Psoas muscle (tissue), 8 donors: Measurements from ENCODE around the gene ALG12. TPM values are rescaled to one million over a fixed set of nuclear protein-coding genes. Genes with fewer than 3 reads are reported as not detected.

Experiments used
- ATAC-seq, 4 donors: fragments of 200-7000 bp; cut with Tn5 transposase; one replicate each; pipeline ENCODE4 v1.9.1; 2020; ENCODE audit warnings: moderate library complexity in 3 of 4, mild to moderate bottlenecking in 2 of 4
- DNase-seq, 2 donors: peaks; one replicate each; pipeline ENCODE4 v3.0.0-alpha.2; 2020
- H3K27ac ChIP-seq: fragments of 200-600 bp; one replicate; pipeline ENCODE4 v1.8.0; 2022
- H3K27me3 ChIP-seq, 3 donors: fragments of 200-600 bp in 1 of 3; one replicate each; pipeline versions ENCODE4 v1.6.1 to v1.8.0; 2013 to 2022; ENCODE audit warnings: low read length in 2 of 3, mild to moderate bottlenecking in 2 of 3, moderate library complexity in 1 of 3; ENCODE audit not compliant: insufficient read depth in 3 of 3
- H3K36me3 ChIP-seq, 2 donors: fragments of 200-600 bp in 1 of 2; one replicate each; pipeline versions ENCODE4 v1.6.1 to v1.8.0; 2013 to 2022; ENCODE audit warnings: low read depth in 1 of 2, mild to moderate bottlenecking in 1 of 2, moderate library complexity in 1 of 2; ENCODE audit not compliant: insufficient read depth in 1 of 2
- H3K4me1 ChIP-seq: fragments of 200-600 bp; one replicate; pipeline ENCODE4 v1.8.0; 2022
- H3K4me3 ChIP-seq: fragments of 200-600 bp; one replicate; pipeline ENCODE4 v1.8.0; 2022; ENCODE audit warnings: mild to moderate bottlenecking
- H3K9me3 ChIP-seq: fragments of 200-600 bp; one replicate; pipeline ENCODE4 v1.8.0; 2022
- WGBS, 3 donors: extraction: QIAGEN DNeasy Blood & Tissue Kit; methylation state at CpG; one replicate each; pipeline versions ENCODE4 v1.1.6 to v1.1.7; 2013; 5-methylcytosine and 5-hydroxymethylcytosine counted together
- intact Hi-C, 2 donors: fragments of 100-400 bp; cut with DNase I; formaldehyde crosslinking; loops; one replicate each; pipeline versions ENCODE4 v1.11.0 to v1.14.2; 2022
- polyA plus RNA-seq, 3 donors: library from polyadenylated mRNA; stranded (reverse); fragments of 200-250 nt; gene quantifications; one replicate each; pipeline ENCODE4 v1.2.3, GENCODE V29; 2013
- total RNA-seq, 4 donors: library from RNA; stranded (reverse); fragmentation: NEBNext Ultra II Directional in 2 of 4; extraction: Animal tissue kit (Norgen Biotek cat#: 25700) in 2 of 4; gene quantifications; one replicate each; pipeline versions ENCODE4 v1.2.1 to v1.2.4, GENCODE V29; 2021 to 2023
- TF ChIP-seq, protein P1 (sequence below): fragments of 200-600 bp; IDR thresholded peaks from one replicate; pipeline ENCODE4 v1.8.0; 2022; ENCODE audit warnings: antibody characterized with exemption
- donor health status: healthy with polysubstance abuse.
- donor health status: DM: no; HTN: no; CAD: no; lungs with moderate emphysema.
- donor health status: Bipolar disorder and iron deficiency.
- donor health status: healthy.
- donor health status: DM: yes; HTN: yes; CAD: no.
- donor health status: DM: no; HTN: no; CAD: no.
- donor health status: DM: no; HTN: no; CAD: no.
- donor health status: DM: yes; HTN: yes; CAD: no.

The ALG12 gene
- total and polyA plus RNA-seq, 7 donors, result 6.5 to 11.0 (median 8.2) TPM

DNA sequence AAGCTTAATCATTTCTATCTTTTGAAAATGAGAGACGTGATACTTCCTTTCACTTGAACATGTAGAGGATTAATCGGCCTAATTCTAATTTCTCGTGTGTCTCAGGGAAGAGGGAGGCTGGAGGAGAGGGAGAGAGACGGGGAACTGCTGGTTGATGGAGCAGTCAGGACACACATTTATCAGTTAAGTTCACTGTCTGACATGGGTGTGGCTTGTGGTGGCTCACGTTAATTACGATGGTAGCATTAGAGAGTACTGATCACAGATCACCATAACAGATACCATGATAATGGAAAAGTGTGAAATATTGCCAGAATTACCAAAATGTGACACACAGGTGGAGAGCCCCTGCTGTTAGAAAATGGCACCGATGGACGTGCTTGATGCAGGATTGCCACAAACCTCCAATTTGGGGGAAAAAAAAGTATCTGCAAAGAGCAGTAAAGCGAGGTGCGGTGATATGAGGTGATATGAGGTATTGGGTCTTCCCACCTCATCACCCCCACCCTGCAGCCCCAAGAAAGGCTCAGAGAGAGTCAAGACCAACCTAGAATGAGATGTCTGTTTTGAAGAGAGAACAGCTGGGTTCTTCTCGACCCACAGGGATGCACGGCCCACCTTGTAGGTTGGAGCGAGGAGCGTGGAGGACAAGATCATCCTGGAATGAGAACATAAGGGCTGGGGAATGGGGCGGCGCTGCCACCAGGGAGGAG lies 44.9 kb downstream of the ALG12 start:
- no peaks in the 10 kb centered on the region for H3K4me1 ChIP-seq
- DNase-seq (no peak), ATAC-seq (no peak)
- H3K27ac ChIP-seq, result no peak overlapping the region
- no peaks in the 10 kb centered on the region for H3K27me3 ChIP-seq
- WGBS, 3 donors, result 86 to 88% (median 87%) methylated on average over 16 of the region's 16 CpGs
- intact Hi-C loops, result no loop called here
- no peak overlapping the region for H3K4me3 ChIP-seq
- H3K36me3 ChIP-seq, result no peaks in the 10 kb centered on the region
- TF ChIP-seq, protein P1, sequence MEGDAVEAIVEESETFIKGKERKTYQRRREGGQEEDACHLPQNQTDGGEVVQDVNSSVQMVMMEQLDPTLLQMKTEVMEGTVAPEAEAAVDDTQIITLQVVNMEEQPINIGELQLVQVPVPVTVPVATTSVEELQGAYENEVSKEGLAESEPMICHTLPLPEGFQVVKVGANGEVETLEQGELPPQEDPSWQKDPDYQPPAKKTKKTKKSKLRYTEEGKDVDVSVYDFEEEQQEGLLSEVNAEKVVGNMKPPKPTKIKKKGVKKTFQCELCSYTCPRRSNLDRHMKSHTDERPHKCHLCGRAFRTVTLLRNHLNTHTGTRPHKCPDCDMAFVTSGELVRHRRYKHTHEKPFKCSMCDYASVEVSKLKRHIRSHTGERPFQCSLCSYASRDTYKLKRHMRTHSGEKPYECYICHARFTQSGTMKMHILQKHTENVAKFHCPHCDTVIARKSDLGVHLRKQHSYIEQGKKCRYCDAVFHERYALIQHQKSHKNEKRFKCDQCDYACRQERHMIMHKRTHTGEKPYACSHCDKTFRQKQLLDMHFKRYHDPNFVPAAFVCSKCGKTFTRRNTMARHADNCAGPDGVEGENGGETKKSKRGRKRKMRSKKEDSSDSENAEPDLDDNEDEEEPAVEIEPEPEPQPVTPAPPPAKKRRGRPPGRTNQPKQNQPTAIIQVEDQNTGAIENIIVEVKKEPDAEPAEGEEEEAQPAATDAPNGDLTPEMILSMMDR, result no peak
- peaks cover 10% of the 10 kb centered on the region for H3K9me3 ChIP-seq

DNA sequence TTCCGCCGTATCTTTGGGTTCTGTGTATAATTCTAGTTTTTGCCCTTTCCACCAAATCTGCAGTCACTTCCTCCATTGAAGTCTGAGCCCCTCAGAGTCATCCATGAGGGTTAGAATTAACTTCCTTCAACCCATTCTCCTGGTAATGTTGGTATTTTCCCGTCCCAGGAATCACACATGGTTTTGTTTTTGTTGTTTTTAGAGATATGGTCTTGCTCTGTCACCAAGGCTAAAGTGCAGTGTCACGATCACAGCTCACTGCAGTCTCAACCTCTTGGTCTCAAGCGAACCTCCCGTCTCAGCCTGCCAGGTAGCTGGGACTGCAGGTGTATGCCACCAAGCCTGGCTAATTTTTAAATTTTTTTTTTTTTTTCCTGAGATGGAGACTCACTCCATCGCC lies 45.9 kb downstream of the ALG12 start:
- ATAC-seq, result no peak
- Histone ChIP-seq H3K27me3 (no peaks in the 10 kb centered on the region), H3K36me3 (no peaks in the 10 kb centered on the region), H3K27ac (no peak overlapping the region), H3K9me3 (peaks cover 11% of the 10 kb centered on the region), H3K4me1 (no peaks in the 10 kb centered on the region), H3K4me3 (no peak overlapping the region)
- WGBS, 3 donors, result 96 to 98% (median 96%) methylated on average over 7 of the region's 7 CpGs
- TF ChIP-seq, protein P1, result no peak
- no peak for DNase-seq
- intact Hi-C loops, result no loop called here

DNA sequence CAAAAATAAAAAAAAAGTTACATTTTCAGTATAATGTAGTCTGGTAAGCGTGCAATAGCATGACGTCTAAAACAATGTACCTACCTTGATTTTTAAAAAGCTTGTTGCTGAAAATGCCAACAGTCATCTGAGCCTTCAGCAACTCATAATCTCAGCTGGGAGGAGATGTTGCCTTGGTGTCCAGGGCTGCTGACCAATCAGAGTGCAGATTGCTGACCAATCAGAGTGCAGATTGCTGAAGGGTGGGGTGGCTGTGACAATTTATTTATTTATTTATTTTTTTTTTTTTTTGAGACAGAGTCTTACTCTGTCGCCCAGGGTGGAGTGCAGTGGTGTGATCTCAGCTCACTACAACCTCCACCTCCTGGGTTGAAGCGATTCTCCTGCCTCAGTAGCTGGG lies 46.8 kb downstream of the ALG12 start:
- intact Hi-C loops, result no loop called here
- Histone ChIP-seq H3K27ac (no peak overlapping the region), H3K9me3 (peaks cover 19% of the 10 kb centered on the region), H3K4me1 (no peaks in the 10 kb centered on the region), H3K4me3 (no peak overlapping the region), H3K36me3 (no peaks in the 10 kb centered on the region), H3K27me3 (no peaks in the 10 kb centered on the region)
- 95 to 99% (median 97%) methylated on average over 4 of the region's 4 CpGs for WGBS, 3 donors
- DNase-seq, result no peak
- no peak for ATAC-seq
- TF ChIP-seq, protein P1, result no peak

DNA sequence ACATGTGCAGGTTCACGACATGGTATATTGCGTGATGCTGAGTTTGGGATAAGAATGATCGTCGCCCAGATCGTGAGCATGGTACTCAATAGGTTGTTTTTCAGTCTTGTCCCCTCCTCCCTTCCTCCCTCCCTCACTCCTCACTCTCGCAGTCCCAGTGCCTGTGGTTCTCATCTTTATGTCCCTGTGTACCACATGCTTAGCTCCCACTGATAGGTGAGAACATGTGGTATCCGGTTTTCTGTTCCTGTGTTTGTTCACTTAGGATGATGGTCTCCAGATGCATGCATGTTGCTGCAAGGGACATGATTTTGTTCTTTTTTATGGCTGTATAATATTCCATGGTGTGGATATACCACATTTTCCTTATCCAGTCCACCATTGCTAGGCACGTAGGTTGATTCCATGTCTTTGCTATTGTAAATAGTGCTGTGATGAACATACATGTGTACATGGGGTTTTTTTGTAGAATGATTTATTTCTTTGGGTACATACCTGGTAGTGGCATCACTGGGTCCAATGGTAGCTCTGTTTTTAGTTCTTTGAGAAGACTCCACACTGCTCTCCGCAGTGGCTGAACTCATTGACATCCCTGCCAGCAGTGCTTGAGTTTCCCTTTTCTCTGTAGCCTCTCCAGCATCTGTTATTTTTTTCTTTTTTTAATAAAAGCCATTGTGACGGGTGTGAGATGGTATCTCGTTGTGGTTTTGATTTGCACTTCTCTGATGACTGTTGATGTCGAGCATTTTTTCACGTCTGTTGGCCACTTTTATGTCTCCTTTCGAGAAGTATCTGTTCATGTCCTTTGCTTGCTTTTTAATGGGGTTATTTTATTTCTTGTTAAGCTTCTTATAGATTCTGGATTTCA lies 48.2 kb downstream of the ALG12 start:
- no peak for DNase-seq
- Histone ChIP-seq H3K27me3 (no peaks in the 10 kb centered on the region), H3K36me3 (no peaks in the 10 kb centered on the region), H3K9me3 (peaks cover 29% of the 10 kb centered on the region), H3K4me3 (no peak overlapping the region), H3K27ac (no peak overlapping the region), H3K4me1 (no peaks in the 10 kb centered on the region)
- intact Hi-C loops, result no loop called here
- TF ChIP-seq, protein P1, result no peak
- no peak for ATAC-seq
- 94 to 97% (median 95%) methylated on average over 13 of the region's 14 CpGs for WGBS, 3 donors
